Lower leg skin (tissue), 3 donors: Measurements from ENCODE around the gene ZNF532.

Experiments used
- POLR2A ChIP-seq, 2 donors: fragments of 450-650 bp; IDR thresholded peaks; one replicate each; pipeline ENCODE4 v1.6.1; 2016 to 2017; ENCODE audit warnings: antibody characterized with exemption in 2 of 2, mild to moderate bottlenecking in 1 of 2, moderate library complexity in 1 of 2
- TF ChIP-seq, protein P1 (sequence below), 3 donors: fragments of 450-650 bp; IDR thresholded peaks; one replicate each; pipeline ENCODE4 v1.5.1; 2016; ENCODE audit warnings: antibody characterized with exemption in 3 of 3, mild to moderate bottlenecking in 3 of 3, moderate library complexity in 2 of 3

DNA sequence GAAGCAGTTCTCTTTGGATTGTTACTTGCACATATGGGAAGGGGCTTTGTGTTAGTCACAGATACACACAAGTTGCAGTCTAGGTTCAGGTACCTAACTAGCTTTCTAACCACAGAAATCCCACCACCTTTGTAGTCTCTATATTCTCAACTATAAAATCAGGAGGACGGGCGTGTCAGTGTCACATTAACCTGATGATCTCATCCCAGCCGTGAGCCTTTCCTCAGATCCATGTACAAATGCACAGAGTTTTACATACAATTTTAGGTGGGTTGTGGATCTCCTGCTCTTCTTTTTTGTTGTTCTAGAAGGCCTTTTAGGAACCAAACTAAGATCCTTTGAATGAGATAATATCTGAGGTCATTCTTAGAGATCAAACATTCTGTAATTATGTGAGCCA, 94.0 kb downstream of the ZNF532 start:
- no peak for TF ChIP-seq POLR2A (IDR thresholded peaks at IDR 0.05)
- TF ChIP-seq, protein P1, sequence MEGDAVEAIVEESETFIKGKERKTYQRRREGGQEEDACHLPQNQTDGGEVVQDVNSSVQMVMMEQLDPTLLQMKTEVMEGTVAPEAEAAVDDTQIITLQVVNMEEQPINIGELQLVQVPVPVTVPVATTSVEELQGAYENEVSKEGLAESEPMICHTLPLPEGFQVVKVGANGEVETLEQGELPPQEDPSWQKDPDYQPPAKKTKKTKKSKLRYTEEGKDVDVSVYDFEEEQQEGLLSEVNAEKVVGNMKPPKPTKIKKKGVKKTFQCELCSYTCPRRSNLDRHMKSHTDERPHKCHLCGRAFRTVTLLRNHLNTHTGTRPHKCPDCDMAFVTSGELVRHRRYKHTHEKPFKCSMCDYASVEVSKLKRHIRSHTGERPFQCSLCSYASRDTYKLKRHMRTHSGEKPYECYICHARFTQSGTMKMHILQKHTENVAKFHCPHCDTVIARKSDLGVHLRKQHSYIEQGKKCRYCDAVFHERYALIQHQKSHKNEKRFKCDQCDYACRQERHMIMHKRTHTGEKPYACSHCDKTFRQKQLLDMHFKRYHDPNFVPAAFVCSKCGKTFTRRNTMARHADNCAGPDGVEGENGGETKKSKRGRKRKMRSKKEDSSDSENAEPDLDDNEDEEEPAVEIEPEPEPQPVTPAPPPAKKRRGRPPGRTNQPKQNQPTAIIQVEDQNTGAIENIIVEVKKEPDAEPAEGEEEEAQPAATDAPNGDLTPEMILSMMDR (IDR thresholded peaks at IDR 0.05) = no peak
